Measurements from ENCODE around the gene ROCK2.

DNA sequence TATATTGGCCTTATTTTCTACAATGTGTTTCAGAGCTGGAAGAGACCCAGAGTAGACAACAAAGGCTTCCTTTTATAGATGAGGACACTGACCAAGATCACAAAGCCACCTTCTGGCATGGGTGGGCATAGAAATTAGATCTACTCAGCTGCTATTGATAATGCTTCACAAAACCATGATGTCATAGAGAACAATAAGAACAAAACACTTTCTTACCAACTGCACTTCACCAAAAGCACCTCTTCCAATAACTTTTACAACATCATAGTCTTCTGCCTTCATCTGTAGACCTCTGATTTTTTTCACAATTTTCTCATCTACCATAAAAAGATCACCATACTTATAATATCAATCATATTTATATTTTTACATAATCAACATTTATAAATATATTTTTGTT is 58.1 kb downstream of the ROCK2 start:
- TF ChIP-seq, protein P1, sequence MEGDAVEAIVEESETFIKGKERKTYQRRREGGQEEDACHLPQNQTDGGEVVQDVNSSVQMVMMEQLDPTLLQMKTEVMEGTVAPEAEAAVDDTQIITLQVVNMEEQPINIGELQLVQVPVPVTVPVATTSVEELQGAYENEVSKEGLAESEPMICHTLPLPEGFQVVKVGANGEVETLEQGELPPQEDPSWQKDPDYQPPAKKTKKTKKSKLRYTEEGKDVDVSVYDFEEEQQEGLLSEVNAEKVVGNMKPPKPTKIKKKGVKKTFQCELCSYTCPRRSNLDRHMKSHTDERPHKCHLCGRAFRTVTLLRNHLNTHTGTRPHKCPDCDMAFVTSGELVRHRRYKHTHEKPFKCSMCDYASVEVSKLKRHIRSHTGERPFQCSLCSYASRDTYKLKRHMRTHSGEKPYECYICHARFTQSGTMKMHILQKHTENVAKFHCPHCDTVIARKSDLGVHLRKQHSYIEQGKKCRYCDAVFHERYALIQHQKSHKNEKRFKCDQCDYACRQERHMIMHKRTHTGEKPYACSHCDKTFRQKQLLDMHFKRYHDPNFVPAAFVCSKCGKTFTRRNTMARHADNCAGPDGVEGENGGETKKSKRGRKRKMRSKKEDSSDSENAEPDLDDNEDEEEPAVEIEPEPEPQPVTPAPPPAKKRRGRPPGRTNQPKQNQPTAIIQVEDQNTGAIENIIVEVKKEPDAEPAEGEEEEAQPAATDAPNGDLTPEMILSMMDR (IDR thresholded peaks at IDR 0.05; ENCODE audit: insufficient read depth, low read depth, low read length) = no peak
- TF ChIP-seq EZH2 (IDR thresholded peaks at IDR 0.05; ENCODE audit: insufficient read depth, low read length) = no peak
